MG63 (cell line): ENCODE data around the gene ADGRB2. TPM values are rescaled to one million over a fixed set of nuclear protein-coding genes. Genes with fewer than 3 reads are reported as not detected.

Experiments
- DNase-seq: peaks from one replicate; pipeline ENCODE4 v3.0.0-alpha.2; 2020
- H3K27me3 ChIP-seq: fragments of 250-450 bp; sonication (Bioruptor Pico); 2 replicates; pipeline ENCODE4 v1.5.1; 2020; ENCODE audit warnings: mild to moderate bottlenecking, moderate library complexity
- H3K36me3 ChIP-seq: fragments of 250-450 bp; sonication (Bioruptor Pico); 2 replicates; pipeline ENCODE4 v1.5.1; 2020; ENCODE audit warnings: mild to moderate bottlenecking, moderate library complexity
- H3K4me3 ChIP-seq: fragments of 250-450 bp; sonication (Bioruptor Pico); 2 replicates; pipeline ENCODE4 v1.5.1; 2020; ENCODE audit warnings: mild to moderate bottlenecking, moderate library complexity
- H3K9me3 ChIP-seq: fragments of 250-450 bp; sonication (Bioruptor Pico); 2 replicates; pipeline ENCODE4 v1.5.1; 2020; ENCODE audit warnings: mild to moderate bottlenecking, moderate library complexity
- total RNA-seq: library from RNA; depleted of rRNA; stranded (reverse); fragments of >200 nt; shearing (Covaris generic); gene quantifications from 2 replicates; pipeline ENCODE4 v1.2.3, GENCODE V29; 2014; ENCODE audit warnings: low replicate concordance

Gene ADGRB2
- total RNA-seq, 1 experiment from 2014 or later: 8.5 TPM

GRCh38 chr1:31750858-31751510 lies 13.2 kb downstream of the ADGRB2 start:
- no peaks in the 10 kb centered on the region for H3K9me3 ChIP-seq
- no peaks in the 10 kb centered on the region for H3K36me3 ChIP-seq
- no peaks in the 10 kb centered on the region for H3K27me3 ChIP-seq
- no peak overlapping the region for H3K4me3 ChIP-seq
- DNase-seq: peak; percentile 83

GRCh38 chr1:31749785-31750735 lies 14.1 kb downstream of the ADGRB2 start:
- no peaks in the 10 kb centered on the region for H3K27me3 ChIP-seq
- H3K4me3 ChIP-seq: no peak overlapping the region
- no peaks in the 10 kb centered on the region for H3K36me3 ChIP-seq
- H3K9me3 ChIP-seq: no peaks in the 10 kb centered on the region
- no peak for DNase-seq

- Histone ChIP-seq H3K9me3 (no peaks in the 10 kb centered on the region), H3K4me3 (no peak overlapping the region), H3K36me3 (no peaks in the 10 kb centered on the region), H3K27me3 (no peaks in the 10 kb centered on the region)
- no peak for DNase-seq
These were observed 15.8 kb downstream of the ADGRB2 start for GRCh38 chr1:31748365-31748764.

- Histone ChIP-seq H3K9me3 (no peaks in the 10 kb centered on the region), H3K4me3 (no peak overlapping the region), H3K27me3 (no peaks in the 10 kb centered on the region), H3K36me3 (no peaks in the 10 kb centered on the region)
- no peak for DNase-seq
These were observed 16.8 kb downstream of the ADGRB2 start for GRCh38 chr1:31747304-31747703.

GRCh38 chr1:31746687-31747086 lies 17.5 kb downstream of the ADGRB2 start:
- DNase-seq: no peak
- Histone ChIP-seq H3K27me3 (no peaks in the 10 kb centered on the region), H3K9me3 (no peaks in the 10 kb centered on the region), H3K36me3 (no peaks in the 10 kb centered on the region), H3K4me3 (no peak overlapping the region)

GRCh38 chr1:31745946-31746670 lies 18.0 kb downstream of the ADGRB2 start:
- DNase-seq: no peak
- Histone ChIP-seq H3K36me3 (no peaks in the 10 kb centered on the region), H3K27me3 (no peaks in the 10 kb centered on the region), H3K4me3 (no peak overlapping the region), H3K9me3 (no peaks in the 10 kb centered on the region)

GRCh38 chr1:31745096-31745945 lies 18.8 kb downstream of the ADGRB2 start:
- Histone ChIP-seq H3K36me3 (no peaks in the 10 kb centered on the region), H3K9me3 (no peaks in the 10 kb centered on the region), H3K27me3 (no peaks in the 10 kb centered on the region), H3K4me3 (no peak overlapping the region)
- peak; percentile 62 for DNase-seq

- no peaks in the 10 kb centered on the region for H3K27me3 ChIP-seq
- H3K9me3 ChIP-seq: no peaks in the 10 kb centered on the region
- DNase-seq: no peak
- no peak overlapping the region for H3K4me3 ChIP-seq
- H3K36me3 ChIP-seq: no peaks in the 10 kb centered on the region
These were observed 19.8 kb downstream of the ADGRB2 start for GRCh38 chr1:31744165-31744888.

- no peaks in the 10 kb centered on the region for H3K27me3 ChIP-seq
- no peak overlapping the region for H3K4me3 ChIP-seq
- no peaks in the 10 kb centered on the region for H3K36me3 ChIP-seq
- H3K9me3 ChIP-seq: no peaks in the 10 kb centered on the region
- DNase-seq: no peak
These were observed 21.5 kb downstream of the ADGRB2 start for GRCh38 chr1:31742462-31743212.

- Histone ChIP-seq H3K9me3 (no peaks in the 10 kb centered on the region), H3K27me3 (no peaks in the 10 kb centered on the region), H3K36me3 (no peaks in the 10 kb centered on the region), H3K4me3 (no peak overlapping the region)
- DNase-seq: no peak
These were observed 24.8 kb downstream of the ADGRB2 start for GRCh38 chr1:31739346-31739745.

- no peak for DNase-seq
These were observed 27.5 kb downstream of the ADGRB2 start for GRCh38 chr1:31736675-31737074.

GRCh38 chr1:31735571-31735970 lies 28.6 kb downstream of the ADGRB2 start:
- H3K9me3 ChIP-seq: no peaks in the 10 kb centered on the region
- no peaks in the 10 kb centered on the region for H3K27me3 ChIP-seq
- no peak for DNase-seq
- no peaks in the 10 kb centered on the region for H3K36me3 ChIP-seq
- no peak overlapping the region for H3K4me3 ChIP-seq

More at GRCh38 chr1:31736675-31737074, 27.5 kb downstream of the ADGRB2 start:
- Histone ChIP-seq H3K36me3 (no peaks in the 10 kb centered on the region), H3K9me3 (no peaks in the 10 kb centered on the region), H3K4me3 (no peak overlapping the region), H3K27me3 (no peaks in the 10 kb centered on the region)

- Histone ChIP-seq H3K9me3 (no peaks in the 10 kb centered on the region), H3K4me3 (no peak overlapping the region), H3K36me3 (no peaks in the 10 kb centered on the region), H3K27me3 (no peaks in the 10 kb centered on the region)
- no peak for DNase-seq
These were observed 29.5 kb downstream of the ADGRB2 start for GRCh38 chr1:31734582-31735107.

- Histone ChIP-seq H3K9me3 (no peaks in the 10 kb centered on the region), H3K4me3 (no peak overlapping the region), H3K36me3 (no peaks in the 10 kb centered on the region), H3K27me3 (no peaks in the 10 kb centered on the region)
- DNase-seq: no peak
These were observed 30.5 kb downstream of the ADGRB2 start for GRCh38 chr1:31733389-31734219.
